HG03097 (cell line): ENCODE data around the gene ZNF322.

Source experiments
- ATAC-seq: cut with Tn5 transposase; IDR thresholded peaks from one replicate; pipeline ENCODE4 v1.9.1; 2021; ENCODE audit not compliant: unreplicated experiment, low FRiP score

ZNF322 gene

DNA sequence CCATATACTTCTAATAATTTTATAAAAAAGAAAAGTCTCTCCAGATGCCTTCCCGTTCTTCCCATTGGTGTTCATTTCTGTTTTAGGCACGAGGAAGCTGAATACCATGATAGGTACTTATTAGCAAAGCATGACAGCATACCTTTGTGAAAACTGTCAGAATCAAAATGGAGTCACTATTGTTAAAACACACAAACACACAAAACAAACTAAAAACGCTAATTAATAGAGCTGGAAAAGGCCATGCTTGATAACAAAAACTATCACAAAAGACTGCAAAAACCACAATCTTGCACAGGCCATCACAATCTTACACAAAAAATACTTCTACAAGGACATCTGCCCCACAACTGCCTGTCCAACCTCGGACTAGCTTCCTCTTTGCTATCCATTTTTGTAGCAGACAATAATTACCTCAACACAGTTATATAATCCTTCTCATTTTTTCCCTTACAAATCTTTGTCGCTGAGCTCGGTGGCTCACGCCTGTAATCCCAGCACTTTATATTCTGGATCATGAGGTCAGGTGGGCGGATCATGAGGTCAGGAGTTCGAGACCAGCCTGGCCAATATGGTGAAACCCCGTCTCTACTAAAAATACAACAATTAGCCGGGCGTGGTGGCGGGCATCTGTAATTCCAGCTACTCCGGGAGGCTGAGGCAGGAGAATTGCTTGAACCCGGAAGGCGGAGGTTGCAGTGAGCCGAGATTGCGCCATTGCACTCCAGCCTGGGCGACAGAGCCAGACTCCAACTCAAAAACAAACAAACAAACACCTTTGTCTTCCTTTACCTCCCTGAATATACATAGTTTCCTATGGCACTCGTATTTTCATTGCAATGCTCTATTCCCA, 66.0 kb downstream of the ZNF322 start:
- no peak for ATAC-seq

DNA sequence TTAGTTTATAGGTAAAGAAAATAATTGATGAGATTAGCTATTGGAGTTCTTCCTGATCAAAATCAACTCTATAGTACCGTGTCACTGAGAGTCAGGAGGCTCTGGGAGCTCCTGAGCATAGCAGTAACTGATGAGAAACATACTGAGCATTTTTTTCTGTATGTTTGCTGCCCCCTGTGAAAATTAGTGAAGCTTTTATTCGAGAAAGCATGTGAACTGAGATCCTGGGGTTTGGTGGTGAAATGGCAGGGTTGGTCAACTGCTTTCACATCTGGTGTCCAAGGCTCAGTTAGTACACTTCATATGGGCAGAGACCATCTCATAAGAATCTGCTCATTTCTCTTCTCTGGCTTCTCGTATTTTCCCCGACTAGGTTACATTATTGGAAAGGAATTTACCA, 66.9 kb downstream of the ZNF322 start:
- no peak for ATAC-seq

DNA sequence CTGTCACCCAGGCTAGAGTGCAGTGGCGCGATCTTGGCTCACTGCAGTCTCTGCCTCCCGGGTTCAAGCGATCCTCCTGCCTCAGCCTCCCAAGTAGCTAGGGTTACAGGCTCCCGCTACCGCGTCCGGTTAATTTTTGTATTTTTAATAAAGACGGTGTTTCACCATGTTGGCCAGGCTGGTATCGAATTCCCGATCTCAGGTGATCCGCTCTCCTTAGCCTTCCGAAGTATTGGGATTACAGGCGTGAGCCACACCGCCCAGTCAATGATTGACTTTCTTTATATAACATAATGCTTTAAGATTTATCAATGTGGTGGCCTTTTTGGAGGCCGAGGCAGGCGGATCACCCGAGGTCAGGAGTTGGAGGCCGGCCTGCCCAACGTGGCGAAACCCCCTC, 70.6 kb downstream of the ZNF322 start:
- ATAC-seq: no peak
